Endothelial cell of umbilical vein (primary cell): ENCODE results near the gene MGST1. TPM values are rescaled to one million over a fixed set of nuclear protein-coding genes. Genes with fewer than 3 reads are reported as not detected.

Experiments
- BruUV-seq: library from RNA; stranded (reverse); fragments of 400-500 nt; replicated peaks from 2 replicates; lab custom pipeline; 2021; lab: Mats Ljungman, UMichigan
- CTCF ChIA-PET: fragments of 300-600, 350-600 bp; sonication (Branson Sonifier 250); formaldehyde crosslinking; loops from one replicate; lab custom pipeline; 2021; ENCODE audit warnings: antibody characterized with exemption, inconsistent platforms; lab: Charles Lee
- POLR2A ChIA-PET: fragments of 300-600, 350-600 bp; sonication (Branson Sonifier 250); formaldehyde crosslinking; loops from one replicate; lab custom pipeline; 2021; ENCODE audit warnings: antibody characterized with exemption, inconsistent platforms; lab: Charles Lee
- DNase-seq: peaks from one replicate; pipeline ENCODE4 v3.0.0-alpha.2; 2011; ENCODE audit warnings: low read depth, low spot score
- FAIRE-seq: peaks from 2 replicates; lab custom pipeline; 2011; peaks lifted over from hg19 to GRCh38; lab: Jason Lieb, UNC
- H2AFZ ChIP-seq: 2 replicates; pipeline ENCODE4 v1.6.0; 2012; ENCODE audit warnings: low read depth, low read length, control low read depth, inconsistent platforms
- H3K27ac ChIP-seq: 2 replicates; pipeline ENCODE4 v1.5.1; 2011; ENCODE audit warnings: low read depth, mild to moderate bottlenecking, control low read depth, low read length, moderate library complexity; ENCODE audit not compliant: insufficient read depth
- H3K27me3 ChIP-seq, 2 experiments: 2 replicates each; pipeline versions ENCODE4 v1.6.0 to v1.6.1; 2011; ENCODE audit warnings: low read length in 2 of 2, mixed read lengths in 1 of 2; ENCODE audit not compliant: control insufficient read depth in 2 of 2, insufficient read depth in 2 of 2
- H3K36me3 ChIP-seq, 2 experiments: 2 replicates in 1 of 2; 3 replicates in 1 of 2; pipeline ENCODE4 v1.5.1; 2011; ENCODE audit warnings: low read length in 2 of 2, mild to moderate bottlenecking in 1 of 2, moderate library complexity in 1 of 2; ENCODE audit not compliant: control insufficient read depth in 2 of 2, insufficient read depth in 2 of 2; ENCODE audit errors: extremely low read depth in 1 of 2
- H3K4me1 ChIP-seq: 3 replicates; pipeline ENCODE4 v1.5.1; 2011; ENCODE audit warnings: mild to moderate bottlenecking, low read length; ENCODE audit not compliant: control insufficient read depth, insufficient read depth; ENCODE audit errors: extremely low read depth
- H3K4me2 ChIP-seq: 2 replicates; pipeline ENCODE4 v1.6.1; 2011; ENCODE audit warnings: low read length, control low read depth, mixed read lengths; ENCODE audit not compliant: insufficient read depth
- H3K4me3 ChIP-seq, 3 experiments: fragments of 200-600 bp in 1 of 3; sonication (generic), shearing (Covaris generic) in 1 of 3; replicated peaks in 1 of 3; 2 replicates each; pipeline ENCODE4 v1.5.1; 2011 to 2016; ENCODE audit warnings: control low read depth in 3 of 3, low read length in 3 of 3, mild to moderate bottlenecking in 2 of 3, inconsistent platforms in 1 of 3, low read depth in 1 of 3, moderate library complexity in 1 of 3; ENCODE audit not compliant: insufficient read depth in 1 of 3
- H3K79me2 ChIP-seq: 2 replicates; pipeline ENCODE4 v1.6.0; 2012; ENCODE audit warnings: low read length, inconsistent platforms; ENCODE audit not compliant: control insufficient read depth, insufficient read depth
- H3K9ac ChIP-seq: replicated peaks from 2 replicates; pipeline ENCODE3; 2011; ENCODE audit warnings: low read length, control low read depth; ENCODE audit not compliant: insufficient read depth; ENCODE audit errors: extremely low read depth
- H3K9me1 ChIP-seq: replicated peaks from 3 replicates; pipeline ENCODE4 v1.6.0; 2011; ENCODE audit warnings: mild to moderate bottlenecking, low read length; ENCODE audit not compliant: control insufficient read depth, insufficient read depth; ENCODE audit errors: extremely low read depth
- H3K9me3 ChIP-seq: replicated peaks from 2 replicates; pipeline ENCODE4 v1.5.1; 2012; ENCODE audit warnings: low read length, inconsistent platforms; ENCODE audit not compliant: control insufficient read depth, insufficient read depth
- H4K20me1 ChIP-seq: replicated peaks from 2 replicates; pipeline ENCODE3; 2011; ENCODE audit warnings: mild to moderate bottlenecking, low read length; ENCODE audit not compliant: control insufficient read depth, insufficient read depth; ENCODE audit errors: extremely low read depth
- EZH2 ChIP-seq: IDR thresholded peaks from 2 replicates; pipeline ENCODE4 v1.6.1; 2012; ENCODE audit warnings: borderline replicate concordance, low read depth, mild to moderate bottlenecking, moderate library complexity, low read length, inconsistent platforms; ENCODE audit not compliant: severe bottlenecking
- FOS ChIP-seq: IDR thresholded peaks from 2 replicates; pipeline ENCODE4 v1.6.1; 2011; ENCODE audit warnings: mild to moderate bottlenecking, low read length, moderate library complexity, borderline replicate concordance; ENCODE audit not compliant: insufficient read depth
- GATA2 ChIP-seq: IDR thresholded peaks from 2 replicates; pipeline ENCODE4 v1.7.0; 2011; ENCODE audit warnings: low read depth, mild to moderate bottlenecking, moderate library complexity, mixed read lengths, low read length; ENCODE audit not compliant: insufficient read length, insufficient read depth
- JUN ChIP-seq: IDR thresholded peaks from 2 replicates; pipeline ENCODE4 v1.6.1; 2011; ENCODE audit warnings: borderline replicate concordance, low read depth; ENCODE audit not compliant: insufficient read length, insufficient read depth
- MYC ChIP-seq: IDR thresholded peaks from one replicate; pipeline ENCODE4 v1.6.1; 2011; ENCODE audit warnings: mild to moderate bottlenecking, low read depth, low read length
- POLR2A ChIP-seq: IDR thresholded peaks from 2 replicates; pipeline ENCODE4 v1.6.1; 2012; ENCODE audit warnings: low read depth, mild to moderate bottlenecking, control low read depth, low read length
- POLR2AphosphoS5 ChIP-seq: IDR thresholded peaks from 2 replicates; pipeline ENCODE4 v1.6.1; 2012; ENCODE audit warnings: low read depth, mild to moderate bottlenecking, control low read depth, low read length, moderate library complexity; ENCODE audit not compliant: insufficient read depth
- dilution Hi-C: fragments of 300-500 bp; cut with MboI; formaldehyde crosslinking; loops from one replicate; pipeline ENCODE4 v1.15.0; 2019; ENCODE audit warnings: low sequenced_read_pairs; ENCODE audit not compliant: extremely low pct_ligation_motif_present
- intact Hi-C: fragments of 100-400 bp; cut with micrococcal nuclease; formaldehyde crosslinking; loops from one replicate; pipeline ENCODE4 v1.10.0; 2022
- polyA plus RNA-seq, 4 experiments: library from polyadenylated mRNA; depleted of rRNA in 3 of 4; stranded (reverse) in 3 of 4; unstranded in 1 of 4; fragments of >200 nt; gene quantifications; 2 replicates each; pipeline versions ENCODE4 v1.2.1 to v1.2.3, GENCODE V29; 2011 to 2012; ENCODE audit warnings: missing spikeins in 1 of 4
- total RNA-seq: library from RNA; stranded (reverse); gene quantifications from 2 replicates; pipeline ENCODE4 v1.2.3, GENCODE V29; 2021
- TF ChIP-seq, protein P1 (sequence below): IDR thresholded peaks from 2 replicates; pipeline ENCODE4 v1.6.1; 2011; ENCODE audit not compliant: insufficient read depth, insufficient read length
- TF ChIP-seq, protein P2 (sequence below), 2 donors: IDR thresholded peaks; 1 replicate in 1 of 2; 2 replicates in 1 of 2; pipeline ENCODE4 v1.5.1; 2011; ENCODE audit warnings: low read length in 2 of 2, mild to moderate bottlenecking in 2 of 2, moderate library complexity in 2 of 2, control low read depth in 1 of 2, inconsistent platforms in 1 of 2, low read depth in 1 of 2; ENCODE audit not compliant: insufficient read depth in 1 of 2; ENCODE audit errors: extremely low read depth in 1 of 2

Gene MGST1
- total and polyA plus RNA-seq, 2 donors (not counting 3 experiments of a cell fraction or from before 2014, with no cell fraction given) = 131 to 170 TPM

DNA sequence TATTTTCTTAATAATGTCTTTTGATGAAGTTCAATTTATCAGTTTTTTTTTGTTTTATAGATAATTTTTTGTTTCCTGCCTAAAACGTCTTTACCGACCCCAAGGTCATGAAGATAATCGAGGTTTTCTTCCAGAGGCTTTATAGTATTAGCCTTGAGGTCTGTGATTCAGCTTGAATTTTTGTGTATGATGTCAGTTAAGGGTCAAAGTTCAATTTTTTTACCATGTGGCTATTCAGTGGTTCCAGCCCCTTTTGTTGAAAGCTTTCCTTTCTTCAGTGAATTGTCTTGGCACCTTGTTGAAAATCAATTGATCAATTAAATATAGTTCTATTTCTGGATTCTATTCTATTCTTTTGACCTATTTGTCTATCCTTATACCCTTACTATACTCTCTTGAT lies 3.2 kb upstream of the MGST1 start:
- intact Hi-C loops = loop anchor here (10.0 kb wide), 2 partner anchors 429 to 459 kb away; partner anchors contain the start of genes DERA and STRAP

More for the DNA sequence above, 3.2 kb upstream of the MGST1 start:
- FAIRE-seq (no peak), DNase-seq (no peak)
- no peak overlapping the region for H3K27ac ChIP-seq
- BruUV-seq = no TSS peak
- H3K79me2 ChIP-seq = peaks cover 24% of the 10 kb centered on the region
- H3K4me2 ChIP-seq = no peak overlapping the region
- peaks cover 16% of the 10 kb centered on the region for H3K4me1 ChIP-seq
- H3K9ac ChIP-seq = no peak overlapping the region
- peaks cover 0 to 2% of the 10 kb centered on the region in 2 experiments for H3K27me3 ChIP-seq
- H3K9me3 ChIP-seq = no peaks in the 10 kb centered on the region
- H4K20me1 ChIP-seq = no peaks in the 10 kb centered on the region
- TF ChIP-seq, protein P1, sequence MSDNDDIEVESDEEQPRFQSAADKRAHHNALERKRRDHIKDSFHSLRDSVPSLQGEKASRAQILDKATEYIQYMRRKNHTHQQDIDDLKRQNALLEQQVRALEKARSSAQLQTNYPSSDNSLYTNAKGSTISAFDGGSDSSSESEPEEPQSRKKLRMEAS = no peak
- TF ChIP-seq EZH2 (no peak), MYC (no peak), FOS (no peak), JUN (no peak), POLR2AphosphoS5 (no peak), GATA2 (no peak), POLR2A (no peak)
- TF ChIP-seq, protein P2, sequence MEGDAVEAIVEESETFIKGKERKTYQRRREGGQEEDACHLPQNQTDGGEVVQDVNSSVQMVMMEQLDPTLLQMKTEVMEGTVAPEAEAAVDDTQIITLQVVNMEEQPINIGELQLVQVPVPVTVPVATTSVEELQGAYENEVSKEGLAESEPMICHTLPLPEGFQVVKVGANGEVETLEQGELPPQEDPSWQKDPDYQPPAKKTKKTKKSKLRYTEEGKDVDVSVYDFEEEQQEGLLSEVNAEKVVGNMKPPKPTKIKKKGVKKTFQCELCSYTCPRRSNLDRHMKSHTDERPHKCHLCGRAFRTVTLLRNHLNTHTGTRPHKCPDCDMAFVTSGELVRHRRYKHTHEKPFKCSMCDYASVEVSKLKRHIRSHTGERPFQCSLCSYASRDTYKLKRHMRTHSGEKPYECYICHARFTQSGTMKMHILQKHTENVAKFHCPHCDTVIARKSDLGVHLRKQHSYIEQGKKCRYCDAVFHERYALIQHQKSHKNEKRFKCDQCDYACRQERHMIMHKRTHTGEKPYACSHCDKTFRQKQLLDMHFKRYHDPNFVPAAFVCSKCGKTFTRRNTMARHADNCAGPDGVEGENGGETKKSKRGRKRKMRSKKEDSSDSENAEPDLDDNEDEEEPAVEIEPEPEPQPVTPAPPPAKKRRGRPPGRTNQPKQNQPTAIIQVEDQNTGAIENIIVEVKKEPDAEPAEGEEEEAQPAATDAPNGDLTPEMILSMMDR (IDR thresholded peaks at IDR 0.05; ENCODE audit: extremely low read depth in 1 of 2, insufficient read depth in 1 of 2, low read depth in 1 of 2, low read length in 2 of 2) = no peak
- CTCF ChIA-PET = interaction anchor here (1.6 kb wide), 1 partner anchor 42 kb away, joined by 3 read pairs; no protein-coding TSS in a partner anchor
- POLR2A ChIA-PET = no interaction called here
- no peak overlapping the region for H3K4me3 ChIP-seq
- dilution Hi-C loops = no loop called here
- no peaks in the 10 kb centered on the region for H3K9me1 ChIP-seq
- no peaks in the 10 kb centered on the region for H3K36me3 ChIP-seq
- no peak overlapping the region for H2AFZ ChIP-seq
